HCT116 (cell line): ENCODE measurements around the gene ATP6V1A. TPM values are rescaled to one million over a fixed set of nuclear protein-coding genes. Genes with fewer than 3 reads are reported as not detected.

ENCODE experiments used
- ATAC-seq: fragments of 200-7000 bp; cut with Tn5 transposase; 2 replicates; pipeline ENCODE4 v1.9.1; 2020; ENCODE audit warnings: mild to moderate bottlenecking, moderate library complexity
- BruUV-seq: library from RNA; stranded (reverse); fragments of 400-500 nt; replicated peaks from 2 replicates; lab custom pipeline; 2021; lab: Mats Ljungman, UMichigan
- CTCF ChIA-PET: fragments of 300-600 bp; sonication (Branson Sonifier 250); formaldehyde crosslinking; loops from one replicate; lab custom pipeline; 2021; ENCODE audit warnings: antibody characterized with exemption; lab: Charles Lee
- POLR2A ChIA-PET: fragments of 300-600, 350-600 bp; sonication (Branson Sonifier 250); formaldehyde crosslinking; loops from one replicate; lab custom pipeline; 2021; ENCODE audit warnings: antibody characterized with exemption; lab: Charles Lee
- RAD21 ChIA-PET, 2 experiments: fragments of 300-600 bp; sonication (Branson Sonifier 250); formaldehyde crosslinking; loops; one replicate each; lab custom pipeline; 2023; ENCODE audit warnings: low total read pairs in 2 of 2; ENCODE audit not compliant: uncharacterized antibody in 2 of 2, unreplicated experiment in 2 of 2, low non-redundant PET in 1 of 2; lab: Charles Lee
- DNase-seq: peaks from one replicate; pipeline ENCODE4 v3.0.0-alpha.2; 2010; ENCODE audit warnings: low read depth, low spot score
- H2AFZ ChIP-seq: fragments of 200-600 bp; shearing (Covaris generic), sonication (generic); 2 replicates; pipeline ENCODE4 v1.6.1; 2017; ENCODE audit warnings: low read depth, mixed run types, mixed read lengths, antibody characterized with exemption, low read length; ENCODE audit not compliant: poor library complexity, severe bottlenecking
- H3K27ac ChIP-seq: 2 replicates; pipeline ENCODE4 v1.5.1; 2012; ENCODE audit warnings: low read depth, low read length
- H3K27me3 ChIP-seq: fragments of 200-600 bp; sonication (generic); 2 replicates; pipeline ENCODE4 v1.6.1; 2016; ENCODE audit warnings: mixed run types, low read length, mixed read lengths; ENCODE audit not compliant: insufficient read depth
- H3K36me3 ChIP-seq, 2 experiments: fragments of 200-500 bp in 1 of 2; fragments of 200-600 bp in 1 of 2; sonication (Bioruptor generic) in 1 of 2; sonication (generic) in 1 of 2; 2 replicates each; pipeline versions ENCODE4 v1.5.1 to v1.6.1; 2014 to 2016; ENCODE audit warnings: low read length in 2 of 2, inconsistent platforms in 1 of 2, mixed read lengths in 1 of 2, mixed run types in 1 of 2; ENCODE audit not compliant: insufficient read depth in 2 of 2, control insufficient read depth in 1 of 2
- H3K4me1 ChIP-seq, 2 experiments: fragments of 200-600 bp in 1 of 2; sonication (generic) in 1 of 2; 2 replicates each; pipeline versions ENCODE4 v1.5.1 to v1.6.1; 2012 to 2017; ENCODE audit warnings: low read length in 2 of 2, inconsistent platforms in 1 of 2, mild to moderate bottlenecking in 1 of 2, mixed read lengths in 1 of 2, mixed run types in 1 of 2, moderate library complexity in 1 of 2; ENCODE audit not compliant: insufficient read depth in 2 of 2, control insufficient read depth in 1 of 2
- H3K4me2 ChIP-seq: fragments of 200-600 bp; sonication (generic); 2 replicates; pipeline ENCODE4 v1.6.1; 2017; ENCODE audit warnings: mixed run types, low read length, mixed read lengths
- H3K4me3 ChIP-seq, 2 experiments: fragments of 200-600 bp in 1 of 2; sonication (generic) in 1 of 2; replicated peaks in 1 of 2; 2 replicates each; pipeline ENCODE4 v1.5.1; 2011 to 2016; ENCODE audit warnings: low read length in 2 of 2, control low read depth in 1 of 2, low read depth in 1 of 2, mild to moderate bottlenecking in 1 of 2, mixed read lengths in 1 of 2, mixed run types in 1 of 2
- H3K79me2 ChIP-seq: fragments of 200-600 bp; sonication (generic); 2 replicates; pipeline ENCODE4 v1.6.1; 2017; ENCODE audit warnings: mild to moderate bottlenecking, mixed run types, low read length, moderate library complexity, mixed read lengths; ENCODE audit not compliant: insufficient read depth
- H3K9ac ChIP-seq: fragments of 200-600 bp; sonication (generic); 2 replicates; pipeline ENCODE4 v1.6.1; 2016; ENCODE audit warnings: low read length, mixed read lengths
- H3K9me2 ChIP-seq: fragments of 200-600 bp; sonication (generic), shearing (Covaris generic); 2 replicates; pipeline ENCODE4 v1.6.1; 2017; ENCODE audit warnings: mixed run types, mild to moderate bottlenecking, moderate library complexity; ENCODE audit not compliant: insufficient read depth
- H3K9me3 ChIP-seq, 2 experiments: fragments of 200-500 bp in 1 of 2; fragments of 200-600 bp in 1 of 2; sonication (Bioruptor generic) in 1 of 2; sonication (generic) in 1 of 2; 2 replicates each; pipeline ENCODE4 v1.6.1; 2014 to 2017; ENCODE audit warnings: low read length in 2 of 2, mixed read lengths in 2 of 2, inconsistent platforms in 1 of 2, low read depth in 1 of 2, mild to moderate bottlenecking in 1 of 2, mixed run types in 1 of 2, moderate library complexity in 1 of 2; ENCODE audit not compliant: control insufficient read depth in 1 of 2, insufficient read depth in 1 of 2
- H4K20me1 ChIP-seq: fragments of 200-600 bp; sonication (generic), shearing (Covaris generic); 2 replicates; pipeline ENCODE4 v1.6.1; 2017; ENCODE audit warnings: mixed run types, mild to moderate bottlenecking, moderate library complexity; ENCODE audit not compliant: insufficient read depth
- CEBPB ChIP-seq: IDR thresholded peaks from 2 replicates; pipeline ENCODE4 v1.6.1; 2012; ENCODE audit warnings: low read depth
- EGR1 ChIP-seq: IDR thresholded peaks from 2 replicates; pipeline ENCODE4 v1.6.1; 2012; ENCODE audit warnings: low read depth
- ELF1 ChIP-seq: IDR thresholded peaks from 2 replicates; pipeline ENCODE4 v1.6.1; 2012; ENCODE audit warnings: low read depth, borderline replicate concordance
- EZH2 ChIP-seq: fragments of 200-600 bp; sonication (generic); IDR thresholded peaks from 2 replicates; pipeline ENCODE4 v1.6.1; 2017; ENCODE audit warnings: antibody characterized with exemption, mixed run types
- POLR2A ChIP-seq: IDR thresholded peaks from 2 replicates; pipeline ENCODE4 v1.7.0; 2011; ENCODE audit warnings: borderline replicate concordance; ENCODE audit not compliant: insufficient read depth, insufficient read length; ENCODE audit errors: extremely low read depth
- POLR2AphosphoS5 ChIP-seq: IDR thresholded peaks from 2 replicates; pipeline ENCODE4 v1.6.1; 2011; ENCODE audit warnings: mild to moderate bottlenecking, low read depth, low read length, moderate library complexity
- RAD21 ChIP-seq: IDR thresholded peaks from 2 replicates; pipeline ENCODE4 v1.6.1; 2012; ENCODE audit warnings: low read depth, mild to moderate bottlenecking
- SIN3A ChIP-seq: IDR thresholded peaks from 2 replicates; pipeline ENCODE4 v1.6.1; 2012; ENCODE audit warnings: low read depth
- SP1 ChIP-seq: IDR thresholded peaks from 2 replicates; pipeline ENCODE4 v1.6.1; 2012; ENCODE audit warnings: low read depth
- SRF ChIP-seq: IDR thresholded peaks from 2 replicates; pipeline ENCODE4 v1.6.1; 2012; ENCODE audit warnings: low read depth
- intact Hi-C: fragments of 100-400 bp; cut with micrococcal nuclease; formaldehyde crosslinking; loops from 2 replicates; pipeline ENCODE4 v1.10.0; 2022
- total RNA-seq: library from RNA; stranded (reverse); gene quantifications from one replicate; pipeline ENCODE4 v1.2.1, GENCODE V29; 2021; ENCODE audit not compliant: unreplicated experiment
- TF ChIP-seq, protein P1 (sequence below): IDR thresholded peaks from 2 replicates; pipeline ENCODE4 v1.6.1; 2012
- TF ChIP-seq, protein P2 (sequence below): IDR thresholded peaks from 2 replicates; pipeline ENCODE4 v1.6.1; 2012

Gene ATP6V1A
- total RNA-seq, 1 experiment from 2014 or later = 54.7 TPM

DNA sequence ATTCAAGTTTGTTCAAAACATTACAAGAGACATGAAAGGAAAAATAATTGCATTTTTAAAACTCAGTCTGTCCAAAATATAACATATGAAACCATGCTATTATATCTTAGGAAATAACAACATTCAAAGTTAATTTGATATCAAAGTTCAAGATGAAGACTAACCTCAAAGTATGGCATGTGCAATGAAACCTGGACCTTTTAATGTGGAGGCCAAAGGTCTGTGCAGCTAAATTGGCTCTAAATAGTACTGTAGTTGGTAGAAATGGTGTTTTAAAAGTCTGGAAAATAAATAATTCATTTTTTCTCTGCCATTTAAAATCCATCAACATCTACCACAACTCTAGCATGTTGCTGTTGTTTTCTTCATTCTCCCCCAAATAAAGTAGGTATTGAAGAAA is 100.4 kb downstream of the ATP6V1A start:
- intact Hi-C loops = loop anchor here (10.0 kb wide), 1 partner anchor 308 kb away; no protein-coding TSS in a partner anchor
- H4K20me1 ChIP-seq = no peaks in the 10 kb centered on the region
- no peak overlapping the region for H2AFZ ChIP-seq
- no peaks in the 10 kb centered on the region for H3K79me2 ChIP-seq
- H3K9me2 ChIP-seq = no peaks in the 10 kb centered on the region
- no peak overlapping the region for H3K27ac ChIP-seq
- ChIA-PET RAD21 (no interaction called here), CTCF (no interaction called here), POLR2A (no interaction called here)
- no peak for ATAC-seq
- no peak for TF ChIP-seq SRF
- no peak for TF ChIP-seq ELF1
- TF ChIP-seq EGR1 = no peak
- TF ChIP-seq SP1 = no peak
- TF ChIP-seq CEBPB = no peak
- TF ChIP-seq POLR2A = no peak
- no peak for TF ChIP-seq EZH2
- no peak for TF ChIP-seq SIN3A
- no peak for TF ChIP-seq RAD21
- TF ChIP-seq, protein P1, sequence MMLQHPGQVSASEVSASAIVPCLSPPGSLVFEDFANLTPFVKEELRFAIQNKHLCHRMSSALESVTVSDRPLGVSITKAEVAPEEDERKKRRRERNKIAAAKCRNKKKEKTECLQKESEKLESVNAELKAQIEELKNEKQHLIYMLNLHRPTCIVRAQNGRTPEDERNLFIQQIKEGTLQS = no peak
- TF ChIP-seq, protein P2, sequence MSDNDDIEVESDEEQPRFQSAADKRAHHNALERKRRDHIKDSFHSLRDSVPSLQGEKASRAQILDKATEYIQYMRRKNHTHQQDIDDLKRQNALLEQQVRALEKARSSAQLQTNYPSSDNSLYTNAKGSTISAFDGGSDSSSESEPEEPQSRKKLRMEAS = no peak
- TF ChIP-seq POLR2AphosphoS5 = no peak
- no peak overlapping the region for H3K4me3 ChIP-seq
- BruUV-seq = no TSS peak
- H3K9ac ChIP-seq = no peak overlapping the region
- no peaks in the 10 kb centered on the region for H3K9me3 ChIP-seq
- no peaks in the 10 kb centered on the region for H3K36me3 ChIP-seq
- H3K4me2 ChIP-seq = no peak overlapping the region
- no peaks in the 10 kb centered on the region for H3K27me3 ChIP-seq
- peaks cover 0 to 7% of the 10 kb centered on the region in 2 experiments; a peak in 1 of 4 replicates for H3K4me1 ChIP-seq
- no peak for DNase-seq
